Colonic mucosa (tissue), 4 donors: Measurements from ENCODE around the gene TCHP. TPM values are rescaled to one million over a fixed set of nuclear protein-coding genes. Genes with fewer than 3 reads are reported as not detected.

Experiments used
- DNase-seq: peaks from one replicate; pipeline ENCODE4 v3.0.0-alpha.2; 2020
- H3K27ac ChIP-seq: fragments of 200-600 bp; one replicate; pipeline ENCODE4 v1.8.0; 2021
- H3K27me3 ChIP-seq: fragments of 200-600 bp; one replicate; pipeline ENCODE4 v1.8.0; 2021
- H3K36me3 ChIP-seq: fragments of 200-600 bp; one replicate; pipeline ENCODE4 v1.8.0; 2021
- H3K4me1 ChIP-seq: fragments of 200-600 bp; one replicate; pipeline ENCODE4 v1.8.0; 2021; ENCODE audit warnings: mild to moderate bottlenecking
- H3K4me3 ChIP-seq: fragments of 200-600 bp; one replicate; pipeline ENCODE4 v1.8.0; 2021
- H3K9ac ChIP-seq, 2 donors: one replicate each; pipeline ENCODE4 v1.7.0; 2013; ENCODE audit warnings: control low read depth in 2 of 2, low read depth in 2 of 2, low read length in 2 of 2
- H3K9me3 ChIP-seq: fragments of 200-600 bp; one replicate; pipeline ENCODE4 v1.8.0; 2021
- intact Hi-C: fragments of 100-400 bp; cut with DNase I; formaldehyde crosslinking; loops from one replicate; pipeline ENCODE4 v1.14.1; 2022
- total RNA-seq, 2 donors: library from RNA; stranded (reverse); fragmentation: NEBNext Ultra II Directional in 1 of 2; extraction: Animal tissue kit (Norgen Biotek cat#: 25700) in 1 of 2; gene quantifications; one replicate each; pipeline ENCODE4 v1.2.1, GENCODE V29; 2021
- TF ChIP-seq, protein P1 (sequence below): fragments of 200-600 bp; IDR thresholded peaks from one replicate; pipeline ENCODE4 v1.8.0; 2022; ENCODE audit warnings: antibody characterized with exemption, mild to moderate bottlenecking
- donor health status: healthy.
- donor health status: DM: no; HTN: no; CAD: no.
- donor health status: DM: no; HTN: no; CAD: no.

TCHP gene
- total RNA-seq, 2 donors from 2014 or later = 11.4 to 27.0 TPM

DNA sequence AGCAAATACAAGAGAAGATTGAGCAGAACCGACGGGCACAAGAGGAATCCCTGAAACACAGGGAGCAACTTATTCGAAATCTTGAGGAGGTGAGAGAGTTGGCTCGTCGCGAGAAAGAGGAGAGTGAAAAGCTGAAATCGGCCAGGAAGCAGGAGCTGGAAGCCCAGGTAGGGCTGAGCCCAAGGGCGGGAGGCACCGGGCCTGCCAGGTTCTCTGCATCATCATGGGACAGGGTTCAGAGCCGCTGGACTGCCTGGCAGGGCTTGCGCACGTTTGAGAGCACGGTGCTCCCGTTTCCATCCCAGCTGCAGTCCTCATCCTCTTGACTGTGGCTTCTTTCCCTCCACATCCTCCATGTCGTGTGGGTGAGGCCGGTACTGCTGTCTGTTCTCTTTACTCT lies 14.4 kb downstream of the TCHP start:
- Histone ChIP-seq H3K9ac (no peak overlapping the region), H3K4me3 (no peak overlapping the region), H3K4me1 (no peaks in the 10 kb centered on the region), H3K9me3 (no peaks in the 10 kb centered on the region), H3K36me3 (peaks cover 19% of the 10 kb centered on the region), H3K27ac (no peak overlapping the region), H3K27me3 (no peaks in the 10 kb centered on the region)
- DNase-seq = no peak
- TF ChIP-seq, protein P1, sequence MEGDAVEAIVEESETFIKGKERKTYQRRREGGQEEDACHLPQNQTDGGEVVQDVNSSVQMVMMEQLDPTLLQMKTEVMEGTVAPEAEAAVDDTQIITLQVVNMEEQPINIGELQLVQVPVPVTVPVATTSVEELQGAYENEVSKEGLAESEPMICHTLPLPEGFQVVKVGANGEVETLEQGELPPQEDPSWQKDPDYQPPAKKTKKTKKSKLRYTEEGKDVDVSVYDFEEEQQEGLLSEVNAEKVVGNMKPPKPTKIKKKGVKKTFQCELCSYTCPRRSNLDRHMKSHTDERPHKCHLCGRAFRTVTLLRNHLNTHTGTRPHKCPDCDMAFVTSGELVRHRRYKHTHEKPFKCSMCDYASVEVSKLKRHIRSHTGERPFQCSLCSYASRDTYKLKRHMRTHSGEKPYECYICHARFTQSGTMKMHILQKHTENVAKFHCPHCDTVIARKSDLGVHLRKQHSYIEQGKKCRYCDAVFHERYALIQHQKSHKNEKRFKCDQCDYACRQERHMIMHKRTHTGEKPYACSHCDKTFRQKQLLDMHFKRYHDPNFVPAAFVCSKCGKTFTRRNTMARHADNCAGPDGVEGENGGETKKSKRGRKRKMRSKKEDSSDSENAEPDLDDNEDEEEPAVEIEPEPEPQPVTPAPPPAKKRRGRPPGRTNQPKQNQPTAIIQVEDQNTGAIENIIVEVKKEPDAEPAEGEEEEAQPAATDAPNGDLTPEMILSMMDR = no peak
- intact Hi-C loops = no loop called here

DNA sequence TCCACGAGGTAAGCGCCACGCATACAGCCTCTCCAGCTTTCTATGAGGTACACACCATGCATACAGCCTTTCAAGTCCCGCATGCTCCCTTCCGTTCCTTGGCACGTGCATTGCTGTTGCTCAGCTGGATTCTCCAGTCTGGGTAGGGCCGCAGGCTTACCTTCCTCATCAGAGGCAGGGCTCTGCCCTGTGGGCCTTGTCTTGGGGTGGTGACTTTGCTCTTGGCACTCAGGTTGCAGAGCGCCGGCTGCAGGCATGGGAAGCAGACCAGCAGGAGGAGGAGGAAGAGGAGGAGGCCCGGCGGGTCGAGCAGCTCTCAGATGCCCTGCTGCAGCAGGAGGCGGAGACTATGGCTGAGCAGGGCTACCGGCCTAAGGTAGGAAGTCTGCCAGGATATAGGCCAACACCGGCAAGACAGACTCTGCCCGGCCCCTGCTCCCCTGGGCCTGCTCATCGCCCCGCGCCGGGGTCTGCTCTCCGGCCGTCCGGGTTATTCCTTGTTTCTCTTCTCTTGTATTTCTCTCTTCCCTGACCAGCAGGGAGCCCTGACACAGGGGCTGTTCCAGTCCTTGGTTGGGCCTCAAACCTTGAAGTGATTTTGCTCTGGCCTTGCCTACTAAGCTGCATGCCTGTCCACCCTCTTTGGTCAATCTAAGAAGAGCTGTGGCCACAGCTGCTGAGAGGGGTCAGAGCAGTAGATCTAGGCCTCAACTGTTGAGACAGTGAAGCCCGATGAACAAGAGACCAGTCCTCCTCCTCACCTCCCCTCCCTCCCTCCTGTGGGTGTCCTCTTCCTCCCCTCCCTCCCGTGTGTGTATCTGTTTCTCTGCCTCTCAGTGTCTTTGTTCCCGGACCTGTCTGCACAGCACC lies 15.3 kb downstream of the TCHP start:
- no peak for DNase-seq
- Histone ChIP-seq H3K9ac (no peak overlapping the region), H3K27me3 (no peaks in the 10 kb centered on the region), H3K4me3 (no peak overlapping the region), H3K9me3 (no peaks in the 10 kb centered on the region), H3K36me3 (peaks cover 19% of the 10 kb centered on the region), H3K27ac (no peak overlapping the region), H3K4me1 (no peaks in the 10 kb centered on the region)
- TF ChIP-seq, protein P1 = no peak
- intact Hi-C loops = no loop called here

DNA sequence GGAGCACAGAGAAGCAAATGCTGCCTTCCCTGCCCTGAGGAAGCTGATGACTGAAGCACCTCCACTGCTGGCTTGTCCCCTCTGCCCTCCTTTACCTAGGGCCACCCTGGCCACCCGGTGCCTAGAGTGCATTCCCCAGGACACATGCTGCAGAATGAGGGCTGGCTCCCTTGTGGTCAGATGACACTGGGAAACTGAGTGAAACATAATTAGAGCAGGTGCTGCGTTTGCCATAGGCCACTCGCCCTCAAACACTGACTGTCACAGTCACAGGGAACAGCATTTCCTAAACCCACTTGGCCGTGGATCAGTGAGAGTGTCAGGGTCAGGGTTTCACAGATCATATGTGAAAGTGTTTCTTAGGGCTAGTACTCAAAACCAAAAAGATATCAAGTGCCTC lies 16.0 kb downstream of the TCHP start:
- intact Hi-C loops = no loop called here
- no peak for DNase-seq
- Histone ChIP-seq H3K9ac (no peak overlapping the region), H3K4me1 (no peaks in the 10 kb centered on the region), H3K27ac (no peak overlapping the region), H3K27me3 (no peaks in the 10 kb centered on the region), H3K36me3 (peaks cover 14% of the 10 kb centered on the region), H3K4me3 (no peak overlapping the region), H3K9me3 (no peaks in the 10 kb centered on the region)
- TF ChIP-seq, protein P1 = no peak

DNA sequence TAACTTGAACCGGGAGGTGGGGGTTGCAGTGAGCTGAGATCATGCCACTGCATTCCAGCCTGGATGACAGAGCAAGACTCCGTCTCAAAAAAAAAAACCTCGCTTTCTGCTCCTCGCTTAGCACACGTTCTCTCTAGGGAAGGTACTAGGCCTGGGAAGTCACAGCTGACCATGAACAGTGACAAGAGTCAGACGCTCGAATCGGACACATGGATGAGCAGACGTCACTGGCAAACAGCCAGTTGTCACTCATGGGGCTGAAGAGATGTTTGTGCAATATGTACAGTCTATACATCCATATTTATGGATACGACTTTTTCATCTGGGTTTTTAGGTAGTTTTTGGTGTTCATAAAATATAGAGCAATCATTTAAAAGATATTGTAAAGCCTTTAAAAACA lies 19.4 kb downstream of the TCHP start:
- TF ChIP-seq, protein P1 = no peak
- H3K9ac ChIP-seq = no peak overlapping the region
- intact Hi-C loops = no loop called here

DNA sequence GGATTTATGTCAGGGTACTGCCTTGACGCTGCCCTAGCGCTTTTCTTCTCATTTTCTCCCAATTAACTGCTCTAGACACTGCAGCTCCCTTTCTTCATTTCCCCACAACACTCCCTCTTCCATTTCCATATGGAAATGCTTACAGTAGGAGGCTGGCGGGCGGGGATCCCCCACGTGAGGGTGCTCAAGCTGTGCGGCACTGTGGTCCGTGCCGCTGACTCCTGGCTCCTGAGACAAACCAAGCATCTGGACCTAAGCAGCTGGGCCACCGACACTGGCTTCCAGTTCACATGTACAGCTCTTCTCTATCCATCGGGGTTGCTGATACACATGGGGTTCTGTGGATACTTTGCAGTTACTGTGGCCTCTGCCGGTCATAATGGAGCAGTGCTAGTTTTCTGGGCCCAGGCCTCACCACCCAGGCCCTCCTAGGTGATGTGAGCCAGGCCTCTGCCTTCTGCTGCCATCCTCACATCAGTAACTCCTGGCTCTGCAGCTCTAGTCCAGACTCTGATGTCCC lies 20.2 kb downstream of the TCHP start:
- intact Hi-C loops = no loop called here
- H3K4me1 ChIP-seq = no peaks in the 10 kb centered on the region
- no peak overlapping the region for H3K27ac ChIP-seq
- no peak overlapping the region for H3K9ac ChIP-seq
- no peak for DNase-seq
- peaks cover 13% of the 10 kb centered on the region for H3K36me3 ChIP-seq
- H3K4me3 ChIP-seq = no peak overlapping the region
- H3K27me3 ChIP-seq = no peaks in the 10 kb centered on the region
- H3K9me3 ChIP-seq = no peaks in the 10 kb centered on the region
- TF ChIP-seq, protein P1 = no peak

More for the DNA sequence above, 19.4 kb downstream of the TCHP start:
- Histone ChIP-seq H3K4me1 (no peaks in the 10 kb centered on the region), H3K27me3 (no peaks in the 10 kb centered on the region), H3K9me3 (no peaks in the 10 kb centered on the region), H3K4me3 (no peak overlapping the region), H3K27ac (no peak overlapping the region), H3K36me3 (peaks cover 14% of the 10 kb centered on the region)
- no peak for DNase-seq
